ENCODE measurements around the gene DYRK1A. TPM values are rescaled to one million over a fixed set of nuclear protein-coding genes. Genes with fewer than 3 reads are reported as not detected.
A peak's percentile ranks its signal among the peaks of the same experiment; 100 is the strongest.

DYRK1A gene
- total and polyA plus RNA-seq, 10 of the 15 experiments (the other 5 are each of a cell fraction or from before 2014, with no cell fraction given), result 2.4 to 68.6 (median 30.7) TPM

- peak; percentile 23; the same call in 1 of the 2 replicates for TF ChIP-seq RAD21 (IDR thresholded peaks at IDR 0.05; ENCODE audit: insufficient read depth, low read depth, low read length)
- TF ChIP-seq NRF1 (conservative IDR thresholded peaks at IDR 0.05; ENCODE audit: low read depth, low read length), result peak; percentile 58
- no peak for TF ChIP-seq MTA2 (IDR thresholded peaks at IDR 0.05; ENCODE audit: low read depth)
- TF ChIP-seq IKZF1 (conservative IDR thresholded peaks at IDR 0.05), result peak; percentile 75
- TF ChIP-seq ZZZ3 (IDR thresholded peaks at IDR 0.05; ENCODE audit: control insufficient read depth, insufficient read length, low read depth), result no peak
- TF ChIP-seq RUNX3 (IDR thresholded peaks at IDR 0.05; ENCODE audit: low read length), result peak; percentile 1; the same call in 1 of the 2 replicates
- peak; percentile 100 for TF ChIP-seq USF1 (IDR thresholded peaks at IDR 0.05; ENCODE audit: borderline replicate concordance, extremely low read length, insufficient read depth, low read depth, low read length)
- TF ChIP-seq MYB (IDR thresholded peaks at IDR 0.05; ENCODE audit: borderline replicate concordance, low read depth, low read length), result no peak
- TF ChIP-seq, protein P1, sequence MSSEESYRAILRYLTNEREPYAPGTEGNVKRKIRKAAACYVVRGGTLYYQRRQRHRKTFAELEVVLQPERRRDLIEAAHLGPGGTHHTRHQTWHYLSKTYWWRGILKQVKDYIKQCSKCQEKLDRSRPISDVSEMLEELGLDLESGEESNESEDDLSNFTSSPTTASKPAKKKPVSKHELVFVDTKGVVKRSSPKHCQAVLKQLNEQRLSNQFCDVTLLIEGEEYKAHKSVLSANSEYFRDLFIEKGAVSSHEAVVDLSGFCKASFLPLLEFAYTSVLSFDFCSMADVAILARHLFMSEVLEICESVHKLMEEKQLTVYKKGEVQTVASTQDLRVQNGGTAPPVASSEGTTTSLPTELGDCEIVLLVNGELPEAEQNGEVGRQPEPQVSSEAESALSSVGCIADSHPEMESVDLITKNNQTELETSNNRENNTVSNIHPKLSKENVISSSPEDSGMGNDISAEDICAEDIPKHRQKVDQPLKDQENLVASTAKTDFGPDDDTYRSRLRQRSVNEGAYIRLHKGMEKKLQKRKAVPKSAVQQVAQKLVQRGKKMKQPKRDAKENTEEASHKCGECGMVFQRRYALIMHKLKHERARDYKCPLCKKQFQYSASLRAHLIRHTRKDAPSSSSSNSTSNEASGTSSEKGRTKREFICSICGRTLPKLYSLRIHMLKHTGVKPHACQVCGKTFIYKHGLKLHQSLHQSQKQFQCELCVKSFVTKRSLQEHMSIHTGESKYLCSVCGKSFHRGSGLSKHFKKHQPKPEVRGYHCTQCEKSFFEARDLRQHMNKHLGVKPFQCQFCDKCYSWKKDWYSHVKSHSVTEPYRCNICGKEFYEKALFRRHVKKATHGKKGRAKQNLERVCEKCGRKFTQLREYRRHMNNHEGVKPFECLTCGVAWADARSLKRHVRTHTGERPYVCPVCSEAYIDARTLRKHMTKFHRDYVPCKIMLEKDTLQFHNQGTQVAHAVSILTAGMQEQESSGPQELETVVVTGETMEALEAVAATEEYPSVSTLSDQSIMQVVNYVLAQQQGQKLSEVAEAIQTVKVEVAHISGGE (CRISPR knock-in tag; IDR thresholded peaks at IDR 0.05), result 0 out of 2 replicates have a peak, but pooled peaks have one; percentile 31
- peak; percentile 94 for TF ChIP-seq MXI1 (IDR thresholded peaks at IDR 0.05; ENCODE audit: low read depth, low read length)
- no peak for TF ChIP-seq JUND (IDR thresholded peaks at IDR 0.05; ENCODE audit: low read depth, low read length)
- no peak; the same call in 1 of the 2 replicates for TF ChIP-seq HCFC1 (IDR thresholded peaks at IDR 0.05; ENCODE audit: low read length)
- no peak for TF ChIP-seq NR2F1 (conservative IDR thresholded peaks at IDR 0.05)
- no peak for TF ChIP-seq ZBTB4 (CRISPR knock-in tag; IDR thresholded peaks at IDR 0.05)
- peak; percentile 29 for TF ChIP-seq SIN3A (IDR thresholded peaks at IDR 0.05; ENCODE audit: low read depth, low read length)
- TF ChIP-seq, protein P2, sequence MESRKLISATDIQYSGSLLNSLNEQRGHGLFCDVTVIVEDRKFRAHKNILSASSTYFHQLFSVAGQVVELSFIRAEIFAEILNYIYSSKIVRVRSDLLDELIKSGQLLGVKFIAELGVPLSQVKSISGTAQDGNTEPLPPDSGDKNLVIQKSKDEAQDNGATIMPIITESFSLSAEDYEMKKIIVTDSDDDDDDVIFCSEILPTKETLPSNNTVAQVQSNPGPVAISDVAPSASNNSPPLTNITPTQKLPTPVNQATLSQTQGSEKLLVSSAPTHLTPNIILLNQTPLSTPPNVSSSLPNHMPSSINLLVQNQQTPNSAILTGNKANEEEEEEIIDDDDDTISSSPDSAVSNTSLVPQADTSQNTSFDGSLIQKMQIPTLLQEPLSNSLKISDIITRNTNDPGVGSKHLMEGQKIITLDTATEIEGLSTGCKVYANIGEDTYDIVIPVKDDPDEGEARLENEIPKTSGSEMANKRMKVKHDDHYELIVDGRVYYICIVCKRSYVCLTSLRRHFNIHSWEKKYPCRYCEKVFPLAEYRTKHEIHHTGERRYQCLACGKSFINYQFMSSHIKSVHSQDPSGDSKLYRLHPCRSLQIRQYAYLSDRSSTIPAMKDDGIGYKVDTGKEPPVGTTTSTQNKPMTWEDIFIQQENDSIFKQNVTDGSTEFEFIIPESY (IDR thresholded peaks at IDR 0.05), result no peak
- no peak for TF ChIP-seq ATF2 (IDR thresholded peaks at IDR 0.05; ENCODE audit: low read length)
- TF ChIP-seq POLR2A (IDR thresholded peaks at IDR 0.05; ENCODE audit: low read depth, low read length), result peak; percentile 92
Observed at GRCh38 chr21:37563641-37564340, 197.2 kb downstream of the DYRK1A start (continued).

All from GM12878 (cell line).